ENCODE results near the gene PRTFDC1.

Gene PRTFDC1

GRCh38 chr10:24979685-24980084, 27.3 kb upstream of the PRTFDC1 start:
- TF ChIP-seq GATA2 (IDR thresholded peaks at IDR 0.05; ENCODE audit: low read depth, low read length) (no peak), GATA3 (IDR thresholded peaks at IDR 0.05; ENCODE audit: low read depth, low read length) (no peak)

GRCh38 chr10:24974976-24975375, 22.6 kb upstream of the PRTFDC1 start:
- TF ChIP-seq GATA2 (IDR thresholded peaks at IDR 0.05; ENCODE audit: low read depth, low read length): no peak

- TF ChIP-seq GATA3 (IDR thresholded peaks at IDR 0.05; ENCODE audit: low read depth, low read length) (no peak), GATA2 (IDR thresholded peaks at IDR 0.05; ENCODE audit: low read depth, low read length) (no peak)
Measured at GRCh38 chr10:24973163-24973562, 20.8 kb upstream of the PRTFDC1 start.

GRCh38 chr10:24971374-24971773, 19.0 kb upstream of the PRTFDC1 start:
- no peak for TF ChIP-seq GATA2 (IDR thresholded peaks at IDR 0.05; ENCODE audit: low read depth, low read length)
- TF ChIP-seq GATA3 (IDR thresholded peaks at IDR 0.05; ENCODE audit: low read depth, low read length): no peak

GRCh38 chr10:24969841-24970281, 17.5 kb upstream of the PRTFDC1 start:
- TF ChIP-seq GATA3 (IDR thresholded peaks at IDR 0.05; ENCODE audit: low read depth, low read length): no peak
- no peak for TF ChIP-seq GATA2 (IDR thresholded peaks at IDR 0.05; ENCODE audit: low read depth, low read length)

- TF ChIP-seq GATA3 (IDR thresholded peaks at IDR 0.05; ENCODE audit: low read depth, low read length) (no peak), GATA2 (IDR thresholded peaks at IDR 0.05; ENCODE audit: low read depth, low read length) (no peak)
Measured at GRCh38 chr10:24968349-24968748, 15.9 kb upstream of the PRTFDC1 start.

- TF ChIP-seq GATA2 (IDR thresholded peaks at IDR 0.05; ENCODE audit: low read depth, low read length) (no peak), GATA3 (IDR thresholded peaks at IDR 0.05; ENCODE audit: low read depth, low read length) (no peak)
Measured at GRCh38 chr10:24966962-24967481, 14.6 kb upstream of the PRTFDC1 start.

- no peak for TF ChIP-seq GATA3 (IDR thresholded peaks at IDR 0.05; ENCODE audit: low read depth, low read length)
- TF ChIP-seq GATA2 (IDR thresholded peaks at IDR 0.05; ENCODE audit: low read depth, low read length): no peak
Measured at GRCh38 chr10:24965051-24965450, 12.6 kb upstream of the PRTFDC1 start.

- no peak for TF ChIP-seq GATA2 (IDR thresholded peaks at IDR 0.05; ENCODE audit: low read depth, low read length)
- no peak for TF ChIP-seq GATA3 (IDR thresholded peaks at IDR 0.05; ENCODE audit: low read depth, low read length)
Measured at GRCh38 chr10:24963521-24964041, 11.2 kb upstream of the PRTFDC1 start.

- TF ChIP-seq GATA2 (IDR thresholded peaks at IDR 0.05; ENCODE audit: low read depth, low read length): no peak
- no peak for TF ChIP-seq GATA3 (IDR thresholded peaks at IDR 0.05; ENCODE audit: low read depth, low read length)
Measured at GRCh38 chr10:24962995-24963394, 10.6 kb upstream of the PRTFDC1 start.

- TF ChIP-seq GATA2 (IDR thresholded peaks at IDR 0.05; ENCODE audit: low read depth, low read length) (no peak), GATA3 (IDR thresholded peaks at IDR 0.05; ENCODE audit: low read depth, low read length) (no peak)
Measured at GRCh38 chr10:24961582-24961981, 9.2 kb upstream of the PRTFDC1 start.

GRCh38 chr10:24959382-24959730, 7.0 kb upstream of the PRTFDC1 start:
- TF ChIP-seq GATA2 (IDR thresholded peaks at IDR 0.05; ENCODE audit: low read depth, low read length) (no peak), GATA3 (IDR thresholded peaks at IDR 0.05; ENCODE audit: low read depth, low read length) (no peak)

GRCh38 chr10:24958721-24959381, 6.4 kb upstream of the PRTFDC1 start:
- TF ChIP-seq GATA2 (IDR thresholded peaks at IDR 0.05; ENCODE audit: low read depth, low read length) (no peak), GATA3 (IDR thresholded peaks at IDR 0.05; ENCODE audit: low read depth, low read length) (no peak)

GRCh38 chr10:24958091-24958720, 5.8 kb upstream of the PRTFDC1 start:
- no peak for TF ChIP-seq GATA2 (IDR thresholded peaks at IDR 0.05; ENCODE audit: low read depth, low read length)
- no peak for TF ChIP-seq GATA3 (IDR thresholded peaks at IDR 0.05; ENCODE audit: low read depth, low read length)

GRCh38 chr10:24953675-24954074, 1.3 kb upstream of the PRTFDC1 start:
- no peak for TF ChIP-seq GATA2 (IDR thresholded peaks at IDR 0.05; ENCODE audit: low read depth, low read length)
- TF ChIP-seq GATA3 (IDR thresholded peaks at IDR 0.05; ENCODE audit: low read depth, low read length): no peak

All from SH-SY5Y (cell line).